Measurements from ENCODE around the gene ASXL2.

DNA sequence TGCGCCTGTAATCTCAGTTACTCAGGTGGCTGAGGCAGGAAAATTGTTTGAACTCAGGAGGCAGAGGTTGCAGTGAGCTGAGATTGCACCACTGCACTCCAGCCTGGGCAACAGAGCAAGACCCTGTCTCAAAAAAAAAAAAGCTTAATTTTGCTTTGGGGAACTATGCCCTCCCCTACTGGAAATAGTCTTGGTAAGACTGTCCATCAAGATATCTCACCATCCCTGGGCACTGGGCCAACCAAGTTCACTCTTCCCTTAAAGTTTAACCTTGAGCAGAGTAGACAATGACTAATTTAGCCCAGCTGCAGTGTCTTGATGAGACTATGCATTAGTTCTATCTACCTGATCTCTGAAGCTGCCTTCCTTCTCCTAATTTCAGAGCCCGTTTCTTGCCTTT is 44.7 kb downstream of the ASXL2 start:
- TF ChIP-seq, protein P1, sequence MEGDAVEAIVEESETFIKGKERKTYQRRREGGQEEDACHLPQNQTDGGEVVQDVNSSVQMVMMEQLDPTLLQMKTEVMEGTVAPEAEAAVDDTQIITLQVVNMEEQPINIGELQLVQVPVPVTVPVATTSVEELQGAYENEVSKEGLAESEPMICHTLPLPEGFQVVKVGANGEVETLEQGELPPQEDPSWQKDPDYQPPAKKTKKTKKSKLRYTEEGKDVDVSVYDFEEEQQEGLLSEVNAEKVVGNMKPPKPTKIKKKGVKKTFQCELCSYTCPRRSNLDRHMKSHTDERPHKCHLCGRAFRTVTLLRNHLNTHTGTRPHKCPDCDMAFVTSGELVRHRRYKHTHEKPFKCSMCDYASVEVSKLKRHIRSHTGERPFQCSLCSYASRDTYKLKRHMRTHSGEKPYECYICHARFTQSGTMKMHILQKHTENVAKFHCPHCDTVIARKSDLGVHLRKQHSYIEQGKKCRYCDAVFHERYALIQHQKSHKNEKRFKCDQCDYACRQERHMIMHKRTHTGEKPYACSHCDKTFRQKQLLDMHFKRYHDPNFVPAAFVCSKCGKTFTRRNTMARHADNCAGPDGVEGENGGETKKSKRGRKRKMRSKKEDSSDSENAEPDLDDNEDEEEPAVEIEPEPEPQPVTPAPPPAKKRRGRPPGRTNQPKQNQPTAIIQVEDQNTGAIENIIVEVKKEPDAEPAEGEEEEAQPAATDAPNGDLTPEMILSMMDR (IDR thresholded peaks at IDR 0.05; ENCODE audit: insufficient read depth, low read depth, low read length) = no peak
- no peak for TF ChIP-seq EZH2 (IDR thresholded peaks at IDR 0.05; ENCODE audit: insufficient read depth, low read length)

Data from astrocyte (in vitro differentiated cells and primary cell).